ENCODE data around the gene ZFP42. TPM values are rescaled to one million over a fixed set of nuclear protein-coding genes. Genes with fewer than 3 reads are reported as not detected.

ZFP42 gene
- total RNA-seq, 4 donors from 2014 or later: not detected

DNA sequence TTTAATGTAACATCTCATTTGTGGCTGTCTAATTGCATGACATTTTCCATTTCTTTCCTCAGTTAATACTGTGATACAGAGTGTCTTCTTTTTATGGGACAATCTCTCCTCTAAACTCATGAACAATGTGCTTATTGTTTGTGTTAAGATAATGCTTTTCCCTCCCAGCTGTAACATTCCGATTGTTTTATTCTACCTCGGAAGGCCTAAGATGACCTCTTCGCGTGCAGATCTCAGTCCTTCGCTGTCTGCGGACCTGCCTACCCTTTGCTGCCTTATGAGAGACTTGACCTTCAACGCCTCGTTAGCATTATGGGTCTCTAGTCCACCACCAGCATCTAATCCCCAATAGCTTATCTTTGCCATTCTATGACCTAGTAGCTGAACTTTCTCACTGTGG is 29.8 kb upstream of the ZFP42 start:
- TF ChIP-seq, protein P1, sequence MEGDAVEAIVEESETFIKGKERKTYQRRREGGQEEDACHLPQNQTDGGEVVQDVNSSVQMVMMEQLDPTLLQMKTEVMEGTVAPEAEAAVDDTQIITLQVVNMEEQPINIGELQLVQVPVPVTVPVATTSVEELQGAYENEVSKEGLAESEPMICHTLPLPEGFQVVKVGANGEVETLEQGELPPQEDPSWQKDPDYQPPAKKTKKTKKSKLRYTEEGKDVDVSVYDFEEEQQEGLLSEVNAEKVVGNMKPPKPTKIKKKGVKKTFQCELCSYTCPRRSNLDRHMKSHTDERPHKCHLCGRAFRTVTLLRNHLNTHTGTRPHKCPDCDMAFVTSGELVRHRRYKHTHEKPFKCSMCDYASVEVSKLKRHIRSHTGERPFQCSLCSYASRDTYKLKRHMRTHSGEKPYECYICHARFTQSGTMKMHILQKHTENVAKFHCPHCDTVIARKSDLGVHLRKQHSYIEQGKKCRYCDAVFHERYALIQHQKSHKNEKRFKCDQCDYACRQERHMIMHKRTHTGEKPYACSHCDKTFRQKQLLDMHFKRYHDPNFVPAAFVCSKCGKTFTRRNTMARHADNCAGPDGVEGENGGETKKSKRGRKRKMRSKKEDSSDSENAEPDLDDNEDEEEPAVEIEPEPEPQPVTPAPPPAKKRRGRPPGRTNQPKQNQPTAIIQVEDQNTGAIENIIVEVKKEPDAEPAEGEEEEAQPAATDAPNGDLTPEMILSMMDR (IDR thresholded peaks at IDR 0.05 in 4 of 5, conservative IDR thresholded peaks at IDR 0.05 in 1 of 5): no peak
- no peak for TF ChIP-seq POLR2A (IDR thresholded peaks at IDR 0.05)
- DNase-seq (no peak), ATAC-seq (no peak)
- intact Hi-C loops (cut with DNase I; ENCODE audit: low total_unique reads): no loop called here
- in situ Hi-C loops (cut with MboI; ENCODE audit: low sequenced_read_pairs in 4 of 4): no loop called here
- Histone ChIP-seq H3K27ac (no peak overlapping the region), H3K36me3 (no peaks in the 10 kb centered on the region), H3K9me3 (no peaks in the 10 kb centered on the region), H3K4me1 (no peaks in the 10 kb centered on the region), H3K27me3 (no peaks in the 10 kb centered on the region), H3K4me3 (no peak overlapping the region)

DNA sequence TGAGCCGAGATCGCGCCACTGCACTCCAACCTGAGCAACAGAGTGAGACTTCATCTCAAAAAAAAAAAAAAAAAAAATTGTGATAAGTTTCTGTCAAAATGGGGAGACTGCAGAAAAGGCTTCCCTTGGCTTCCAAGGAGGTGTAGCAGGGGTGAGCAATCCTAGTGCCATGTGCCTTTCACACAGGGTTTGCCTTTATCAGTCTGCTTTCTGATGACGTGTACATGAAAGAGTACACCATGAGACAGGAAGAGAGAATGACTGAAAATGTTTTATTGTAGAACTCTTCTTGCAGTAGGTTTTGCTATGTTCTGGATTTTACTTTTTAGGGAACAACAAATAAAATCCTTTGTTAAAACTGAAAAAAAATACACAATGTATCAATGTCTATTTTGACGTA is 23.4 kb upstream of the ZFP42 start:
- Histone ChIP-seq H3K27ac (no peak overlapping the region), H3K9me3 (no peaks in the 10 kb centered on the region), H3K27me3 (no peaks in the 10 kb centered on the region), H3K4me1 (no peaks in the 10 kb centered on the region), H3K36me3 (no peaks in the 10 kb centered on the region), H3K4me3 (no peak overlapping the region)
- DNase-seq (no peak), ATAC-seq (no peak)
- in situ Hi-C loops (cut with MboI; ENCODE audit: low sequenced_read_pairs in 4 of 4) (no loop called here), intact Hi-C loops (cut with DNase I; ENCODE audit: low total_unique reads) (no loop called here)
- no peak for TF ChIP-seq POLR2A (IDR thresholded peaks at IDR 0.05)
- TF ChIP-seq, protein P1 (IDR thresholded peaks at IDR 0.05 in 4 of 5, conservative IDR thresholded peaks at IDR 0.05 in 1 of 5): no peak

DNA sequence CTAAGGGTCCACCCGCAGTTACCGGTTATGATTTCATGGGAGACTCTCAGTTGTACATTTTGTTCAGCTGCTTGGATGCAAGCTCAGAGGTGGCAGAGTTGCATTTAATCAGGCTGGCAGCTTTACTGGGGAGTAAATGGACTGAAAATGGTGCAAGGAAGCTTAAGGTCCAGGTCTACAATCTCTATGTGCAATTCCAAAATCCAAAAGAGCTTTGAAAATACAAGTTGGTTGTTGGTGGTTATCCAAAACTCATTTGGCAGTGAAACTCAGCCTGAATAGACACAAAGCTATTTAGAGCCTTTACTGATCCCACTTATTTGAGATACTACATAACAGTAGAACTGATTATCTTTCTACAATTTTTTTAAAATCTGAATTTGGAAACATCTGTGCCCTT is 11.8 kb upstream of the ZFP42 start:
- no peaks in the 10 kb centered on the region for H3K36me3 ChIP-seq
- H3K4me3 ChIP-seq: no peak overlapping the region
- no peaks in the 10 kb centered on the region for H3K4me1 ChIP-seq
- no peaks in the 10 kb centered on the region for H3K9me3 ChIP-seq
- no peak for DNase-seq
- no peak overlapping the region for H3K27ac ChIP-seq
- no peak for ATAC-seq
- in situ Hi-C loops (cut with MboI; ENCODE audit: low sequenced_read_pairs in 4 of 4) (no loop called here), intact Hi-C loops (cut with DNase I; ENCODE audit: low total_unique reads) (no loop called here)
- H3K27me3 ChIP-seq: no peaks in the 10 kb centered on the region
- TF ChIP-seq POLR2A (IDR thresholded peaks at IDR 0.05): no peak
- TF ChIP-seq, protein P1 (IDR thresholded peaks at IDR 0.05 in 4 of 5, conservative IDR thresholded peaks at IDR 0.05 in 1 of 5): no peak

DNA sequence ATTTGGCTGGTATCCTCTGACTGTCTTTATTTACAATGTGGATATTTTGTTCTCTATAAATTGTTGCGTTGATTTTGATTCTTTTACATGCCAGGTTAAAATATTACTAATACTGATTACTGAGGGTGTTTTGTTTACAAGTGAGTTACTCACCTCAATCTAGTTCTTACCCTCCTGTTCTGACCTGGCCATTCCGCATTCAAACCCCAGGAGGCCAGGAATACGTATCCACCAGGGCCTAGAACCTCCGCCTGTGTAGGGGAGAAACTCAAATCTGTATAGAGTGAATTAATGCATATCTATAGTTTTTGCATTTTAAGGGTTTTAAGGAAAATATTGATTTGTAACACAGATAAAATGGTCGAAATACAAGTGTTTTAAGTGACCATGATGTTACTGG is 2.6 kb upstream of the ZFP42 start:
- intact Hi-C loops (cut with DNase I; ENCODE audit: low total_unique reads): no loop called here

DNA sequence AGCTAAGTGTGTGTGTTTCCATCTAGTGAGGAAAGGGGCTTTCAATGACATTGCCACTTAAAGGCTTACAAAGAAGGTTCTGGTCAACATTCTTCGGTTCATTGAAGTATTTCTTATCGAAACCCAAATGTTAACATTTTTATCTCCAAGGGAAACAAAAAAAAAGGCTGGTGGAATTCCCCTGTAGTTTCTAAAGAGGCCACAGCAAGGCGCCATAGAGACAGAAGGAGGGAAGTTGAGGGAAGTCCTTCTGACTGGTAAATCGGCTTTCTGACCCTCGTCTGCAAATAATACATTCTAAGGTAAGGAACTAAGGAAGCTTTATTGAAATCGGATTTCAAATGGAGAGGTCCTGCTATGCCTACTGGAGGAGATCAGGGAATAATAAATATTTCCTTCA is 1.7 kb upstream of the ZFP42 start:
- in situ Hi-C loops (cut with MboI; ENCODE audit: low sequenced_read_pairs in 4 of 4): no loop called here
- intact Hi-C loops (cut with DNase I; ENCODE audit: low total_unique reads): no loop called here
- no peaks in the 10 kb centered on the region for H3K9me3 ChIP-seq
- no peaks in the 10 kb centered on the region for H3K4me1 ChIP-seq
- no peak for ATAC-seq
- H3K27ac ChIP-seq: no peak overlapping the region
- no peaks in the 10 kb centered on the region for H3K36me3 ChIP-seq
- TF ChIP-seq POLR2A (IDR thresholded peaks at IDR 0.05): no peak
- TF ChIP-seq, protein P1 (IDR thresholded peaks at IDR 0.05 in 4 of 5, conservative IDR thresholded peaks at IDR 0.05 in 1 of 5): no peak
- no peak overlapping the region for H3K4me3 ChIP-seq
- DNase-seq: no peak
- no peaks in the 10 kb centered on the region for H3K27me3 ChIP-seq

More for the DNA sequence above, 2.6 kb upstream of the ZFP42 start:
- DNase-seq: no peak
- in situ Hi-C loops (cut with MboI; ENCODE audit: low sequenced_read_pairs in 4 of 4): no loop called here
- Histone ChIP-seq H3K36me3 (no peaks in the 10 kb centered on the region), H3K27ac (no peak overlapping the region), H3K4me1 (no peaks in the 10 kb centered on the region), H3K4me3 (no peak overlapping the region), H3K27me3 (no peaks in the 10 kb centered on the region), H3K9me3 (no peaks in the 10 kb centered on the region)
- ATAC-seq: no peak
- TF ChIP-seq, protein P1 (IDR thresholded peaks at IDR 0.05 in 4 of 5, conservative IDR thresholded peaks at IDR 0.05 in 1 of 5): no peak
- TF ChIP-seq POLR2A (IDR thresholded peaks at IDR 0.05): no peak
